ENCODE results near the gene CLCN6. TPM values are rescaled to one million over a fixed set of nuclear protein-coding genes. Genes with fewer than 3 reads are reported as not detected.

The CLCN6 gene
- total and polyA plus RNA-seq, 2 donors (not counting 1 experiment from before 2014, with no cell fraction given) = 15.3 to 19.3 TPM

GRCh38 chr1:11850156-11850555, 44.2 kb downstream of the CLCN6 start:
- Histone ChIP-seq H3K27ac (ENCODE audit: insufficient read depth, low read length) (no peak overlapping the region), H3K9me3 (ENCODE audit: control insufficient read depth, insufficient read depth, low read depth, low read length) (no peaks in the 10 kb centered on the region), H3K4me1 (ENCODE audit: control insufficient read depth, extremely low read depth, insufficient read depth, low read length) (no peaks in the 10 kb centered on the region), H2AFZ (ENCODE audit: low read length) (no peak overlapping the region), H3K27me3 (ENCODE audit: control insufficient read depth, insufficient read depth, low read length) (no peaks in the 10 kb centered on the region), H3K9ac (ENCODE audit: insufficient read depth, low read length) (no peak overlapping the region), H3K4me3 (replicated peaks in 1 of 4; ENCODE audit: control extremely low read depth in 1 of 4, insufficient read depth in 1 of 4, low read depth in 3 of 4, low read length in 4 of 4) (no peak overlapping the region), H3K36me3 (ENCODE audit: control insufficient read depth, insufficient read depth, low read length) (peaks cover 12% of the 10 kb centered on the region), H3K79me2 (ENCODE audit: control insufficient read depth, insufficient read depth, low read length) (no peaks in the 10 kb centered on the region), H4K20me1 (ENCODE audit: control insufficient read depth, extremely low read depth, insufficient read depth, low read length) (no peaks in the 10 kb centered on the region), H3K4me2 (ENCODE audit: extremely low read depth, insufficient read depth, low read length) (no peak overlapping the region)
- no peak for DNase-seq (ENCODE audit: low read depth in 2 of 2)
- TF ChIP-seq EZH2 (IDR thresholded peaks at IDR 0.05; ENCODE audit: low read length, missing control alignments) = no peak
- no peak for TF ChIP-seq CTCF (conservative IDR thresholded peaks at IDR 0.05 in 1 of 2, IDR thresholded peaks at IDR 0.05 in 1 of 2; ENCODE audit: low read depth in 1 of 2, low read length in 2 of 2)

- Histone ChIP-seq H3K36me3 (ENCODE audit: control insufficient read depth, insufficient read depth, low read length) (peaks cover 7% of the 10 kb centered on the region), H3K9ac (ENCODE audit: insufficient read depth, low read length) (no peak overlapping the region), H3K27ac (ENCODE audit: insufficient read depth, low read length) (no peak overlapping the region), H3K79me2 (ENCODE audit: control insufficient read depth, insufficient read depth, low read length) (no peaks in the 10 kb centered on the region), H3K27me3 (ENCODE audit: control insufficient read depth, insufficient read depth, low read length) (no peaks in the 10 kb centered on the region), H3K4me3 (replicated peaks in 1 of 4; ENCODE audit: control extremely low read depth in 1 of 4, insufficient read depth in 1 of 4, low read depth in 3 of 4, low read length in 4 of 4) (no peak overlapping the region), H3K4me1 (ENCODE audit: control insufficient read depth, extremely low read depth, insufficient read depth, low read length) (no peaks in the 10 kb centered on the region), H2AFZ (ENCODE audit: low read length) (no peak overlapping the region), H3K4me2 (ENCODE audit: extremely low read depth, insufficient read depth, low read length) (no peak overlapping the region), H4K20me1 (ENCODE audit: control insufficient read depth, extremely low read depth, insufficient read depth, low read length) (no peaks in the 10 kb centered on the region), H3K9me3 (ENCODE audit: control insufficient read depth, insufficient read depth, low read depth, low read length) (no peaks in the 10 kb centered on the region)
- no peak for DNase-seq (ENCODE audit: low read depth in 2 of 2)
- TF ChIP-seq CTCF (conservative IDR thresholded peaks at IDR 0.05 in 1 of 2, IDR thresholded peaks at IDR 0.05 in 1 of 2; ENCODE audit: low read depth in 1 of 2, low read length in 2 of 2) = no peak
- no peak for TF ChIP-seq EZH2 (IDR thresholded peaks at IDR 0.05; ENCODE audit: low read length, missing control alignments)
Measured at GRCh38 chr1:11851180-11851579, 45.2 kb downstream of the CLCN6 start.

- H2AFZ ChIP-seq (ENCODE audit: low read length) = no peak overlapping the region
- no peak overlapping the region for H3K4me2 ChIP-seq (ENCODE audit: extremely low read depth, insufficient read depth, low read length)
- no peaks in the 10 kb centered on the region for H3K9me3 ChIP-seq (ENCODE audit: control insufficient read depth, insufficient read depth, low read depth, low read length)
- H4K20me1 ChIP-seq (ENCODE audit: control insufficient read depth, extremely low read depth, insufficient read depth, low read length) = no peaks in the 10 kb centered on the region
- no peak for TF ChIP-seq CTCF (conservative IDR thresholded peaks at IDR 0.05 in 1 of 2, IDR thresholded peaks at IDR 0.05 in 1 of 2; ENCODE audit: low read depth in 1 of 2, low read length in 2 of 2)
- TF ChIP-seq EZH2 (IDR thresholded peaks at IDR 0.05; ENCODE audit: low read length, missing control alignments) = no peak
- H3K9ac ChIP-seq (ENCODE audit: insufficient read depth, low read length) = no peak overlapping the region
- H3K36me3 ChIP-seq (ENCODE audit: control insufficient read depth, insufficient read depth, low read length) = no peaks in the 10 kb centered on the region
- H3K27ac ChIP-seq (ENCODE audit: insufficient read depth, low read length) = no peak overlapping the region
- H3K79me2 ChIP-seq (ENCODE audit: control insufficient read depth, insufficient read depth, low read length) = no peaks in the 10 kb centered on the region
- H3K4me1 ChIP-seq (ENCODE audit: control insufficient read depth, extremely low read depth, insufficient read depth, low read length) = no peaks in the 10 kb centered on the region
- no peak overlapping the region for H3K4me3 ChIP-seq (replicated peaks in 1 of 4; ENCODE audit: control extremely low read depth in 1 of 4, insufficient read depth in 1 of 4, low read depth in 3 of 4, low read length in 4 of 4)
- peaks cover 22% of the 10 kb centered on the region for H3K27me3 ChIP-seq (ENCODE audit: control insufficient read depth, insufficient read depth, low read length)
- no peak for DNase-seq (ENCODE audit: low read depth in 2 of 2)
Measured at GRCh38 chr1:11854519-11854918, 48.5 kb downstream of the CLCN6 start.

Data from fibroblast of lung (primary cell).